Measurements from ENCODE around the gene TNFAIP8L3. TPM values are rescaled to one million over a fixed set of nuclear protein-coding genes. Genes with fewer than 3 reads are reported as not detected.

TNFAIP8L3 gene
- total and polyA plus RNA-seq, 9 of the 15 experiments (the other 6 are each of a cell fraction or from before 2014, with no cell fraction given): 0.13 TPM; not detected in 8

Other genes with a start within 250 kb of the TNFAIP8L3 start
- gene AP4E1, start 186.2 kb downstream of the TNFAIP8L3 start, total RNA-seq (2014; rRNA removed): 4.3 and 5.3 TPM in 2 replicates
- 11.5 and 12.6 TPM in 2 replicates for gene AP4E1, start 186.2 kb downstream of the TNFAIP8L3 start, total RNA-seq (2014; rRNA removed; fragmentation: Illumina TruSeq; extraction: Trizol)
- 8.9 and 10.2 TPM in 2 replicates for gene AP4E1, start 186.2 kb downstream of the TNFAIP8L3 start, total RNA-seq (2015; rRNA removed; fragmentation: Illumina TruSeq; extraction: Trizol)
- 9.2 and 9.3 TPM in 2 replicates for gene AP4E1, start 186.2 kb downstream of the TNFAIP8L3 start, total RNA-seq (2021)
- gene AP4E1, start 186.2 kb downstream of the TNFAIP8L3 start, polyA plus RNA-seq (2011; rRNA removed): 3.0 and 4.4 TPM in 2 replicates
- gene AP4E1, start 186.2 kb downstream of the TNFAIP8L3 start, polyA plus RNA-seq (2014; fragmentation: Illumina TruSeq; extraction: Trizol): 6.6 and 7.9 TPM in 2 replicates
- 1 to 10 TPM; 1.3 to 2.2 TPM for gene AP4E1, start 186.2 kb downstream of the TNFAIP8L3 start, polyA plus RNA-seq (2014; fragmentation: Nextera tagmentation; extraction: Ambion mirVana)
- 3.7 and 4.5 TPM in 2 replicates for gene AP4E1, start 186.2 kb downstream of the TNFAIP8L3 start, polyA plus RNA-seq (2014; rRNA removed)
- 0.16 TPM in 1 of 2 replicates, not detected in the other for gene CYP19A1, start 243.7 kb upstream of the TNFAIP8L3 start, total RNA-seq (2014; rRNA removed)
- 0.35 TPM in 1 of 2 replicates, not detected in the other for gene CYP19A1, start 243.7 kb upstream of the TNFAIP8L3 start, total RNA-seq (2014; rRNA removed; fragmentation: Illumina TruSeq; extraction: Trizol)
- gene CYP19A1, start 243.7 kb upstream of the TNFAIP8L3 start, total RNA-seq (2015; rRNA removed; fragmentation: Illumina TruSeq; extraction: Trizol): 0.18 TPM in 1 of 2 replicates, not detected in the other
- gene CYP19A1, start 243.7 kb upstream of the TNFAIP8L3 start, total RNA-seq (2021): 0.44 and 1.6 TPM in 2 replicates
- gene CYP19A1, start 243.7 kb upstream of the TNFAIP8L3 start, polyA plus RNA-seq (2011; rRNA removed): 0.03 and 0.50 TPM in 2 replicates
- 0.16 and 0.43 TPM in 2 replicates for gene CYP19A1, start 243.7 kb upstream of the TNFAIP8L3 start, polyA plus RNA-seq (2014; fragmentation: Illumina TruSeq; extraction: Trizol)
- gene CYP19A1, start 243.7 kb upstream of the TNFAIP8L3 start, polyA plus RNA-seq (2014; fragmentation: Nextera tagmentation; extraction: Ambion mirVana): under 1 TPM; 0.55 to 0.63 TPM
- gene CYP19A1, start 243.7 kb upstream of the TNFAIP8L3 start, polyA plus RNA-seq (2014; rRNA removed): not detected in 2 replicates
- gene GLDN, start 246.7 kb upstream of the TNFAIP8L3 start, total RNA-seq (2014; rRNA removed): 0.05 and 0.33 TPM in 2 replicates
- 0.19 and 0.22 TPM in 2 replicates for gene GLDN, start 246.7 kb upstream of the TNFAIP8L3 start, total RNA-seq (2014; rRNA removed; fragmentation: Illumina TruSeq; extraction: Trizol)
- 0.19 and 0.33 TPM in 2 replicates for gene GLDN, start 246.7 kb upstream of the TNFAIP8L3 start, total RNA-seq (2015; rRNA removed; fragmentation: Illumina TruSeq; extraction: Trizol)
- gene GLDN, start 246.7 kb upstream of the TNFAIP8L3 start, total RNA-seq (2021): 0.18 and 0.31 TPM in 2 replicates
- 0.21 and 0.23 TPM in 2 replicates for gene GLDN, start 246.7 kb upstream of the TNFAIP8L3 start, polyA plus RNA-seq (2011; rRNA removed)
- 0.21 and 0.22 TPM in 2 replicates for gene GLDN, start 246.7 kb upstream of the TNFAIP8L3 start, polyA plus RNA-seq (2014; fragmentation: Illumina TruSeq; extraction: Trizol)
- gene GLDN, start 246.7 kb upstream of the TNFAIP8L3 start, polyA plus RNA-seq (2014; fragmentation: Nextera tagmentation; extraction: Ambion mirVana): under 1 TPM; 0.07 to 0.10 TPM
- gene GLDN, start 246.7 kb upstream of the TNFAIP8L3 start, polyA plus RNA-seq (2014; rRNA removed): 0.05 and 0.77 TPM in 2 replicates

Measured in K562 (cell line).